ENCODE results near the gene RAPGEF1.

RAPGEF1 gene

GRCh38 chr9:131577005-131578000 lies 162.6 kb downstream of the RAPGEF1 start:
- no peak overlapping the region for H3K27ac ChIP-seq
- ChIA-PET CTCF (no interaction called here), POLR2A (ENCODE audit: low non-redundant PET) (no interaction called here)
- DNase-seq (ENCODE audit: low spot score), result no peak
- TF ChIP-seq CTCF (conservative IDR thresholded peaks at IDR 0.05; ENCODE audit: low read depth), result no peak

- POLR2A ChIA-PET (ENCODE audit: low non-redundant PET), result no interaction called here
- CTCF ChIA-PET, result no interaction called here
- no peak for TF ChIP-seq CTCF (conservative IDR thresholded peaks at IDR 0.05; ENCODE audit: low read depth)
- DNase-seq (ENCODE audit: low spot score), result no peak
- H3K27ac ChIP-seq, result no peak overlapping the region
Observed at GRCh38 chr9:131575946-131576853, 163.7 kb downstream of the RAPGEF1 start.

GRCh38 chr9:131574730-131575640 lies 164.9 kb downstream of the RAPGEF1 start:
- DNase-seq (ENCODE audit: low spot score), result no peak
- TF ChIP-seq CTCF (conservative IDR thresholded peaks at IDR 0.05; ENCODE audit: low read depth), result no peak
- ChIA-PET CTCF (interaction anchor here (0.6 kb wide), 3 partner anchors 31 to 653 kb away, joined by 3 to 4 read pairs (median 3); no protein-coding TSS in a partner anchor), POLR2A (ENCODE audit: low non-redundant PET) (interaction anchor here (0.6 to 0.7 kb wide), 4 partner anchors 87 to 943 kb away, joined by 3 to 8 read pairs (median 4); no protein-coding TSS in a partner anchor)
- no peak overlapping the region for H3K27ac ChIP-seq

GRCh38 chr9:131567910-131568309 lies 172.0 kb downstream of the RAPGEF1 start:
- ChIA-PET CTCF (interaction anchor here (0.7 kb wide), 1 partner anchor 26 kb away, joined by 3 read pairs; no protein-coding TSS in a partner anchor), POLR2A (ENCODE audit: low non-redundant PET) (no interaction called here)
- no peak overlapping the region for H3K27ac ChIP-seq
- no peak for TF ChIP-seq CTCF (conservative IDR thresholded peaks at IDR 0.05; ENCODE audit: low read depth)
- DNase-seq (ENCODE audit: low spot score), result no peak

GRCh38 chr9:131566158-131566557 lies 173.7 kb downstream of the RAPGEF1 start:
- POLR2A ChIA-PET (ENCODE audit: low non-redundant PET), result no interaction called here
- no peak for TF ChIP-seq CTCF (conservative IDR thresholded peaks at IDR 0.05; ENCODE audit: low read depth)
- no peak overlapping the region for H3K27ac ChIP-seq
- CTCF ChIA-PET, result interaction anchor here (0.6 kb wide), 1 partner anchor 342 kb away, joined by 4 read pairs; no protein-coding TSS in a partner anchor
- DNase-seq (ENCODE audit: low spot score), result no peak

All from RWPE1 (cell line).